ENCODE measurements around the gene CNOT8.

- no peak for TF ChIP-seq CTCF (IDR thresholded peaks at IDR 0.05)
- TF ChIP-seq POLR2A (IDR thresholded peaks at IDR 0.05) = no peak
Measured at GRCh38 chr5:154823605-154824004, 34.8 kb upstream of the CNOT8 start.

All from uterus (tissue), 2 donors.